ENCODE data around the gene SH2D4B.

The SH2D4B gene

GRCh38 chr10:80537736-80538480 lies at the start of gene SH2D4B:
TSS of gene SH2D4B (plus strand) at chr10:80537902. CDS start at chr10:80538332, 430 bp downstream.
- no peak for DNase-seq (ENCODE audit: low read depth)
- no peak for TF ChIP-seq CTCF (IDR thresholded peaks at IDR 0.05; ENCODE audit: insufficient read depth, low read depth, low read length, missing control alignments)
- H3K4me3 ChIP-seq (ENCODE audit: low read depth, low read length) = peak within 1 kb of the TSS; percentile 78

- no peak for DNase-seq (ENCODE audit: low read depth)
- TF ChIP-seq CTCF (IDR thresholded peaks at IDR 0.05; ENCODE audit: insufficient read depth, low read depth, low read length, missing control alignments) = no peak
These were observed 49.1 kb upstream of the SH2D4B start for GRCh38 chr10:80488539-80489066.

GRCh38 chr10:80489371-80490112 lies 48.2 kb upstream of the SH2D4B start:
- DNase-seq (ENCODE audit: low read depth) = no peak
- no peak for TF ChIP-seq CTCF (IDR thresholded peaks at IDR 0.05; ENCODE audit: insufficient read depth, low read depth, low read length, missing control alignments)
- no peak overlapping the region for H3K4me3 ChIP-seq (ENCODE audit: low read depth, low read length)

More at GRCh38 chr10:80488539-80489066, 49.1 kb upstream of the SH2D4B start:
- no peak overlapping the region for H3K4me3 ChIP-seq (ENCODE audit: low read depth, low read length)

- DNase-seq (ENCODE audit: low read depth) = no peak
- no peak for TF ChIP-seq CTCF (IDR thresholded peaks at IDR 0.05; ENCODE audit: insufficient read depth, low read depth, low read length, missing control alignments)
- no peak overlapping the region for H3K4me3 ChIP-seq (ENCODE audit: low read depth, low read length)
These were observed 46.2 kb upstream of the SH2D4B start for GRCh38 chr10:80491251-80492102.

GRCh38 chr10:80492848-80493521 lies 44.7 kb upstream of the SH2D4B start:
- no peak for TF ChIP-seq CTCF (IDR thresholded peaks at IDR 0.05; ENCODE audit: insufficient read depth, low read depth, low read length, missing control alignments)

GRCh38 chr10:80493522-80494051 lies 44.1 kb upstream of the SH2D4B start:
- DNase-seq (ENCODE audit: low read depth) = peak; percentile 24
- no peak for TF ChIP-seq CTCF (IDR thresholded peaks at IDR 0.05; ENCODE audit: insufficient read depth, low read depth, low read length, missing control alignments)
- H3K4me3 ChIP-seq (ENCODE audit: low read depth, low read length) = no peak overlapping the region

More at GRCh38 chr10:80492848-80493521, 44.7 kb upstream of the SH2D4B start:
- peak; percentile 28 for DNase-seq (ENCODE audit: low read depth)
- no peak overlapping the region for H3K4me3 ChIP-seq (ENCODE audit: low read depth, low read length)

All from GM12865 (cell line).